ENCODE results near the gene TTBK1.

- TF ChIP-seq CTCF (IDR thresholded peaks at IDR 0.05), result no peak
- no peak for TF ChIP-seq NR3C1 (CRISPR knock-in tag; conservative IDR thresholded peaks at IDR 0.05; ENCODE audit: low read depth)
- no peak for TF ChIP-seq MXD4 (CRISPR knock-in tag; IDR thresholded peaks at IDR 0.05; ENCODE audit: borderline replicate concordance)
- TF ChIP-seq ZNF317 (CRISPR knock-in tag; IDR thresholded peaks at IDR 0.05; ENCODE audit: borderline replicate concordance, low read depth), result no peak
- TF ChIP-seq ZBTB21 (CRISPR knock-in tag; IDR thresholded peaks at IDR 0.05; ENCODE audit: borderline replicate concordance), result no peak
- TF ChIP-seq ESRRA (CRISPR knock-in tag; IDR thresholded peaks at IDR 0.05; ENCODE audit: borderline replicate concordance), result no peak
- TF ChIP-seq, protein P1, sequence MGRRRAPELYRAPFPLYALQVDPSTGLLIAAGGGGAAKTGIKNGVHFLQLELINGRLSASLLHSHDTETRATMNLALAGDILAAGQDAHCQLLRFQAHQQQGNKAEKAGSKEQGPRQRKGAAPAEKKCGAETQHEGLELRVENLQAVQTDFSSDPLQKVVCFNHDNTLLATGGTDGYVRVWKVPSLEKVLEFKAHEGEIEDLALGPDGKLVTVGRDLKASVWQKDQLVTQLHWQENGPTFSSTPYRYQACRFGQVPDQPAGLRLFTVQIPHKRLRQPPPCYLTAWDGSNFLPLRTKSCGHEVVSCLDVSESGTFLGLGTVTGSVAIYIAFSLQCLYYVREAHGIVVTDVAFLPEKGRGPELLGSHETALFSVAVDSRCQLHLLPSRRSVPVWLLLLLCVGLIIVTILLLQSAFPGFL (CRISPR knock-in tag; IDR thresholded peaks at IDR 0.05; ENCODE audit: borderline replicate concordance), result no peak
- no peak for TF ChIP-seq ZNF138 (CRISPR knock-in tag; conservative IDR thresholded peaks at IDR 0.05)
- TF ChIP-seq SMAD4 (CRISPR knock-in tag; IDR thresholded peaks at IDR 0.05), result no peak
- TF ChIP-seq SP1 (CRISPR knock-in tag; conservative IDR thresholded peaks at IDR 0.05), result no peak
Observed at GRCh38 chr6:43231053-43231452, 12.2 kb upstream of the TTBK1 start.

All from WTC11 (cell line).